Right cardiac atrium (tissue), 5 donors: ENCODE data around the gene CDH4. TPM values are rescaled to one million over a fixed set of nuclear protein-coding genes. Genes with fewer than 3 reads are reported as not detected.
"Not testable (repeated sequence)": the region's sequence is repeated elsewhere in the genome, so short reads cannot be mapped to it uniquely, and the experiment has no call there.

Experiments used
- ATAC-seq, 2 donors: fragments of 200-7000 bp; cut with Tn5 transposase; one replicate each; pipeline versions ENCODE4 v1.8.0 to v1.9.1; 2020; ENCODE audit warnings: moderate library complexity in 2 of 2, mild to moderate bottlenecking in 1 of 2
- DNase-seq, 3 donors: peaks; one replicate each; pipeline ENCODE4 v3.0.0-alpha.2; 2020
- H3K27ac ChIP-seq: one replicate; pipeline ENCODE4 v1.5.1; 2013; ENCODE audit warnings: mild to moderate bottlenecking, low read length, control low read depth, moderate library complexity
- H3K27me3 ChIP-seq: one replicate; pipeline ENCODE4 v1.6.1; 2013; ENCODE audit not compliant: control insufficient read depth, insufficient read depth
- H3K4me1 ChIP-seq: one replicate; pipeline ENCODE4 v1.6.1; 2013; ENCODE audit warnings: low read length; ENCODE audit not compliant: control insufficient read depth, insufficient read depth
- H3K4me3 ChIP-seq: one replicate; pipeline ENCODE4 v1.5.1; 2013; ENCODE audit warnings: low read length, control low read depth
- H3K9me3 ChIP-seq: one replicate; pipeline ENCODE4 v1.6.1; 2013; ENCODE audit warnings: low read length; ENCODE audit not compliant: control insufficient read depth
- WGBS: extraction: QIAGEN DNeasy Blood & Tissue Kit; methylation state at CpG from one replicate; pipeline ENCODE4 v1.1.7; 2013; 5-methylcytosine and 5-hydroxymethylcytosine counted together
- intact Hi-C, 4 donors: fragments of 100-400 bp; cut with DNase I; formaldehyde crosslinking; loops; one replicate each; pipeline versions ENCODE4 v1.11.0 to v1.14.0; 2022 to 2023
- polyA plus RNA-seq: library from polyadenylated mRNA; stranded (reverse); fragments of 200-250 nt; gene quantifications from one replicate; pipeline ENCODE4 v1.2.3, GENCODE V29; 2013
- total RNA-seq, 4 donors: library from RNA; stranded (reverse); fragmentation: NEBNext Ultra II Directional; extraction: Animal tissue kit (Norgen Biotek cat#: 25700); gene quantifications; one replicate each; pipeline ENCODE4 v1.2.1, GENCODE V29; 2021
- donor health status: healthy with polysubstance abuse.
- donor health status: DM: no; HTN: yes; CAD: no.
- donor health status: DM: no; HTN: no; CAD: no.
- donor health status: DM: no; HTN: yes; CAD: no; lungs with severe emphysema.
- donor health status: DM: yes; HTN: yes; CAD: no.

Gene CDH4
- total and polyA plus RNA-seq, 5 donors: 0.21 to 1.0 (median 0.39) TPM

GRCh38 chr20:61424628-61425420 is 172.8 kb downstream of the CDH4 start:
- Histone ChIP-seq H3K27me3 (no peaks in the 10 kb centered on the region), H3K4me3 (no peak overlapping the region), H3K9me3 (no peaks in the 10 kb centered on the region), H3K27ac (no peak overlapping the region), H3K4me1 (no peaks in the 10 kb centered on the region)
- 86% methylated on average over 25 of the region's 25 CpGs for WGBS
- no peak for ATAC-seq
- intact Hi-C loops: no loop called here
- no peak for DNase-seq

- H3K27ac ChIP-seq, ATAC-seq, H3K4me3 ChIP-seq, intact Hi-C loops, H3K9me3 ChIP-seq, H3K4me1 ChIP-seq, H3K27me3 ChIP-seq, DNase-seq: not testable (repeated sequence)
- WGBS: 88% methylated on average over 18 of the region's 18 CpGs
Measured at GRCh38 chr20:61425541-61425991, 173.5 kb downstream of the CDH4 start.

DNA sequence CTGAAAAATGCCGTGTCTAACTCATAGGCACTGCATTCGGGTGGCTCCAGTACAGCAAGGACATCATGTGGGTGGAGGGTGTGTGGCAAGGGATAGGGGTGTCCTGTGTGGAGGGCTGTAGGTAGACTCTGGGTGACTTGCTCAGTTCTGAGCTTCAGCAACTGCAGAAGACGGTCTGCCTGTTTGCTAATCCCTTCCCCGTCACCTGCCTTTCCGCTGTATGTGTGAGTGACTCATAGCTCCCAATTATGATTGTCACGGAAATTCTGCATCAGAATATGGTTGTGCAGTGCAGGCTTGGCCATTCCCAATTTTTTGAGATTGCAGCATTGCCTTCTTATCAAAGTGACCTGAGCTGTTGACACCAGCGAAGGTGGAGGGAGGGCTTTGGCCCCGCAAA is 174.3 kb downstream of the CDH4 start:
- Histone ChIP-seq H3K4me1 (no peaks in the 10 kb centered on the region), H3K4me3 (no peak overlapping the region), H3K9me3 (no peaks in the 10 kb centered on the region), H3K27ac (no peak overlapping the region), H3K27me3 (no peaks in the 10 kb centered on the region)
- ATAC-seq (no peak), DNase-seq (no peak)
- intact Hi-C loops: no loop called here
- 83% methylated on average over 8 of the region's 8 CpGs for WGBS

DNA sequence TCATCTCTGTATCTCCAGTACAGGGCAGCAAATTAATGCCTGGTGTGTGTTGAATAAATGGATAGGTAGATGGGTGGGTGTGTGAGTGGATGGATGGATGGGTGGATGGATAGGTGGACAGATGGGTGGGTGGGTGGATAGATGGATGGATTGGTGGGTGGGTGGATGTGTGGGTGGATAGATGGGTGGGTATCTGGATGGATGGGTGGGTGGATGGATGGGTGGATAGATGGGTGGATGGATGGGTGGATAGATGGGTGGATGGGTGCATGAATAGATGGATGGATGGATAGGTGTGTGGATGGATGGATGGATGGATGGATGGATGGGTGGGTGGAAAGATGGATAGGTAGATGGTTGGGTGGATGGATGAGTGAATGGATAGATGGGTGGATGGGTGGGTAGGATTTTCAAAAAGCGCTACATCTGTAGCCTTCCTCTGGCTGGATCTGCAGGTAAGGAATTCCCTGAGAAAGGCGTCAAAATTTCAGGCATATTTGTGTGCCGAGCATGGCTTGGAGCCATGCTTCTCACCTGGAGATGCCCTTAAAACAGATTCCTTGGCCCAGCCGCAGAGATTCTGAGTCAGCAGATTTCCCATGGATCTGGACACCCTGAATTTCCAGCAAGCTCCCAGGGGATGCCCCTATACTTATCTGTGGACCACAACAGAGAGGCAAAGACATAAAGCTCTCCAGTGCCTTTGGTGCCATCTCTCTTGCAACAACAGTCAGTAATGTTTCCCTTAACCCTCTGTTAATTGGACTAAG is 177.6 kb downstream of the CDH4 start:
- Histone ChIP-seq H3K27me3 (no peaks in the 10 kb centered on the region), H3K9me3 (no peaks in the 10 kb centered on the region), H3K27ac (no peak overlapping the region), H3K4me3 (no peak overlapping the region), H3K4me1 (no peaks in the 10 kb centered on the region)
- ATAC-seq (no peak), DNase-seq (no peak)
- intact Hi-C loops: no loop called here
- WGBS: 87% methylated on average over 4 of the region's 4 CpGs

DNA sequence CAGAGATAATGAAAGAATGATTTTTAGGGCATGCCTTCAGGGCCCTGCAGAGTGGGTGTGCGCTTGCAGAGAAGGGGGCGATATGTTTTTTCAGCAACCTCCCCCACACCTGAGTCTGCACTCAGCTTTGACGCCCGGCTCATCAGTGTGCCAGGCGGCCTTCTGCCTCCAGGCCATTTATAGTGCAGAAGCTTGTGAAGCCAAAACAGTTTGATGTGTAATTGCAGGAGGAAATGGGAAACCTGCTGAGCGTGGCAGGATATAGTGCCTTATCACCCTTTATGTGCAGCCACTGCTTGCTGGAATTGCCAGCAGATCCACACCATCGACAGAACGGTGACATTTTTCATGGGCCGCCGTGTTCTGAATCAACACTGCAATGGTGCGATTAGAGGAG is 178.2 kb downstream of the CDH4 start:
- Histone ChIP-seq H3K4me3 (no peak overlapping the region), H3K9me3 (no peaks in the 10 kb centered on the region), H3K4me1 (no peaks in the 10 kb centered on the region), H3K27ac (no peak overlapping the region), H3K27me3 (no peaks in the 10 kb centered on the region)
- intact Hi-C loops: no loop called here
- WGBS: 39% methylated on average over 11 of the region's 11 CpGs
- no peak for ATAC-seq
- DNase-seq: no peak

GRCh38 chr20:61433176-61433575 is 181.1 kb downstream of the CDH4 start:
- ATAC-seq: no peak
- 37% methylated on average over 10 of the region's 10 CpGs for WGBS
- no peak for DNase-seq
- Histone ChIP-seq H3K9me3 (no peaks in the 10 kb centered on the region), H3K4me3 (no peak overlapping the region), H3K27ac (no peak overlapping the region), H3K27me3 (no peaks in the 10 kb centered on the region), H3K4me1 (peaks cover 6% of the 10 kb centered on the region)
- intact Hi-C loops: no loop called here

GRCh38 chr20:61433816-61434215 is 181.8 kb downstream of the CDH4 start:
- 68% methylated on average over 9 of the region's 9 CpGs for WGBS
- intact Hi-C loops: no loop called here
- Histone ChIP-seq H3K4me1 (peaks cover 6% of the 10 kb centered on the region), H3K27ac (no peak overlapping the region), H3K4me3 (no peak overlapping the region), H3K27me3 (no peaks in the 10 kb centered on the region), H3K9me3 (no peaks in the 10 kb centered on the region)
- no peak for DNase-seq
- ATAC-seq: no peak

DNA sequence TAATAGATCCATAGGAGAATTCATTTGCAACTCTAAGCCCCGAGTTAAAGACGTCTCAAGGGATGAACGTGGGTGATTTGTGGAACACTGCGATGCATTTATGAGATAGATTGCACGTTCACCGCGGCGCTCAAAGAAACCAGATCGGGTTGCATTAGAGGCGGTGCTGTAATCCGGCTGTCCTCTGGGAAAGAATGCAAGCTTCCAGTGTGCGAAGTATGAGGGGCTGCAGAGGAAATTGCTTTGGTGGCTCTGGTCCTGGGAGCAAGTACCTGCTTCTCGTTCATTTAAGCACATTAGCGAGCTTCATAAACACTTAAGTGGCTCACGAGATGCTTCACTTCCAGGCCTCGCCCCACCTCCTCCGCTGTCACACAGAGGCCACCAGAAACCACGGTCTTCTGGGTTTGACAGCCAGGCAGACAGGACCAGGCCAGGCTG is 182.3 kb downstream of the CDH4 start:
- peaks cover 6% of the 10 kb centered on the region for H3K4me1 ChIP-seq
- no peaks in the 10 kb centered on the region for H3K27me3 ChIP-seq
- H3K9me3 ChIP-seq: no peaks in the 10 kb centered on the region
- intact Hi-C loops: no loop called here
- no peak overlapping the region for H3K27ac ChIP-seq
- DNase-seq: no peak
- WGBS: 39% methylated on average over 18 of the region's 18 CpGs
- no peak overlapping the region for H3K4me3 ChIP-seq
- ATAC-seq: no peak

DNA sequence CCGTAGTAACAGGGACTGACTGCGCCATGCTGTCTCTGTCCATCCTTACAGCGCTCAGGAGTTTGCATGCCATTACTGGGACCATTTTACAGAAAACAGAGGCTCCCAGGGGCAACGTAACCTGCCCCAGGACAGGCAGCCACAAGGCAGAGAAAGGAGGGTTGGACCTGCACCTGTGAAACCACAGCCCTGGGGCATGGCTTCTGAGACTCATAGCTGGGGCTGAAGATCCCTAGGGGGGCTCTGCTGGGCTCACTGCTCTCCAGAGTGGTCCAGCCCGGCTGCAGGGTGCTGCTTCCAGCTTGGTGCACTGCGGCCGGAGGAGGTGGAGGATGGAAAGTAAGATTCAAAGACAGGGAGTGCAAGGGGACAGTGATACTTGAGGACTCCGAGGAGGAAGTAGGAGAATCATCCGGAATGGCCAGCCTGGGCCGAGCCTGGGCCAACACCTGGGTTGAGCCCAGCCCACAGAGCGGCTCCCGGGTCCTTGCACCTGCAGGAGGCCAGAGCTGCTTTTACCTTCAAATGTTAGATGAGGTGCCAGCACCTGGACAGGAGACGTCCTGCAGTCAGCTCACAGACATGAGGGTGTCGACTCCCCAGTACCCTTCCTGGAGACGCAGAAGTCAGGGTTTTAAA is 183.2 kb downstream of the CDH4 start:
- 79% methylated on average over 15 of the region's 15 CpGs for WGBS
- DNase-seq (no peak), ATAC-seq (no peak)
- no peaks in the 10 kb centered on the region for H3K9me3 ChIP-seq
- intact Hi-C loops: no loop called here
- H3K4me3 ChIP-seq: no peak overlapping the region
- H3K4me1 ChIP-seq: peaks cover 6% of the 10 kb centered on the region
- H3K27me3 ChIP-seq: no peaks in the 10 kb centered on the region
- H3K27ac ChIP-seq: no peak overlapping the region

- Histone ChIP-seq H3K4me1 (peaks cover 6% of the 10 kb centered on the region), H3K27me3 (no peaks in the 10 kb centered on the region), H3K27ac (no peak overlapping the region), H3K9me3 (no peaks in the 10 kb centered on the region), H3K4me3 (no peak overlapping the region)
- ATAC-seq (no peak), DNase-seq (no peak)
- 72% methylated on average over 3 of the region's 3 CpGs for WGBS
- intact Hi-C loops: no loop called here
Measured at GRCh38 chr20:61435823-61436220, 183.8 kb downstream of the CDH4 start.

DNA sequence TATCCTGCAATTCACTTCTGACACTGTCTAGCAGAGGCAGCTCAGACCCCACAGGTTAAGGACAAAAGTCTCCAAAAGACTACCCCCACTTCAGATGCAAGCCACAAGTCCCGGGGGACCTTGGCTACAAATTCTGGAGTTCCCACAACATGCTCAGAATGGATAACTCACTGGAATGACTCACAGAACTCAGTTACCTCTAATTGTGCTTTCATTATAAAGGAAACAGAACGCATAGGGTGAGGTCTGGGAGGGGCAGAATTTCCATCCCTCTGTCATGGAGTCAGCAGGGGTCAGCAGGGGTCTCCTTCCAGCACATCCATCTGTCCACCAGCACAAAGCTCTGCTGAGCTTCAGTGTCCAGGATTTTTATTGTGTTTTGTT is 184.2 kb downstream of the CDH4 start:
- no peak for ATAC-seq
- WGBS: 57% methylated on average over 2 of the region's 2 CpGs

More for the DNA sequence above, 184.2 kb downstream of the CDH4 start:
- no peak for DNase-seq
- intact Hi-C loops: no loop called here
- Histone ChIP-seq H3K27ac (no peak overlapping the region), H3K27me3 (no peaks in the 10 kb centered on the region), H3K4me3 (no peak overlapping the region), H3K4me1 (peaks cover 6% of the 10 kb centered on the region), H3K9me3 (no peaks in the 10 kb centered on the region)
